T-helper 1 cell (primary cell): Measurements from ENCODE around the gene STK16.
A peak's percentile ranks its signal among the peaks of the same experiment; 100 is the strongest.
"Not testable (repeated sequence)": the region's sequence is repeated elsewhere in the genome, so short reads cannot be mapped to it uniquely, and the experiment has no call there.

Experiments
- DNase-seq, 5 donors: peaks; one replicate each; pipeline ENCODE4 v3.0.0-alpha.2; 2012 to 2020

STK16 gene

DNA sequence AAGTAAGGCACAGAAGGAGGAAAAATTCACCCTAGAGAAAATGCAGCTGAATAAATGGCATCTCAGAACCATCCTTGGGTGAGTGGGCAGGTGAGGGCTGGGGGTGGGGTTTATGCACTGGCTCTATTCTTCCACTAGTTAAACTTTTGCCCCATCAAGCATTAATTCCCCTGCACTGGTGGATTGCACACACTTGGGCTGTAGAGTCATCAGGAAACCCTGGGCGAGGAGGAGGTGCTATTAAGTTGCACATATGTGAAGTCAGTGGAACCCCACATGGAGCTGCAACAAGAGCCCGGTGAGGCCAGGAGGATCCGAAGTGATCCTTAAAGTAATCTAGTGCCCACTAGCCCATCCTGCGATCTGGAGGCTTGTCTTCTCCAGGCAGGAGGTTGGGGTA, 27.1 kb downstream of the STK16 start:
- DNase-seq, result no peak

DNA sequence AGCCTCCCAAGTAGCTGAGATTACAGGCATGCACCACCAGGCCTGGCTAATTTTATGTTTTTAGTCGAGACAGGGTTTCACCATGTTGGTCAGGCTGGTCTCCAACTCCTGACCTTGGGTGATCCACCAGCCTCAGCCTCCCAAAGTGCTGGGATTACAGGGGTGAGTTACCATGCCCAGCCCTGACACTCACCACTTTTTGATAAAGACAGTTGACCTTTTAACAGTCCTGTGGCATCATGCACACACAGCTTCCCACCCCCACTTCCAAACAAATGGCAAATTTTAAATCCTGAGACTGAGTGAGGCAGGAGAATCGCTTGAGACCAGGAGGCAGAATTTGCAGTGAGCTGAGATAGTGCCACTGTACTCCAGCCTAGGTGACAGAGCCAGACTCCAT, 27.7 kb downstream of the STK16 start:
- no peak for DNase-seq

DNA sequence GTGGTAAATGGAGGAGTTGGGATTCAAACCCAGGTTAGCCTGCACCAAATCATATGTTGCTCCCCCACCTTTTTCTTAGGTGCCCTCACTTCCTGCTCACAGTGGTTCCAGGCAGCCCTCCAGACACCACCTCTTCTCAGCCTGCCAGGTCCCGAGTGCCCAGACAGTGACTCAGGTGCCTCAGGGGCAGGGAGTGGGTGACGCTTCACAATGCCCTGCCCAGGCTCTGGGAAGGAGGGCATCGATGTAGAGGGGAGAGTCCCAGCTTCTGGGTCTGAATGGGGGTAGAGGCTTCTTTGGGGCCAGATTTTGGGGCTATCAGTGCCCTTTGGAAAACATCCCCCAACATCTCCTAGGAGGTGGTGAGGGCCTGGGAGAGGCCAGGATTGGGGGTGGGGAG, 28.7 kb downstream of the STK16 start:
- no peak for DNase-seq

DNA sequence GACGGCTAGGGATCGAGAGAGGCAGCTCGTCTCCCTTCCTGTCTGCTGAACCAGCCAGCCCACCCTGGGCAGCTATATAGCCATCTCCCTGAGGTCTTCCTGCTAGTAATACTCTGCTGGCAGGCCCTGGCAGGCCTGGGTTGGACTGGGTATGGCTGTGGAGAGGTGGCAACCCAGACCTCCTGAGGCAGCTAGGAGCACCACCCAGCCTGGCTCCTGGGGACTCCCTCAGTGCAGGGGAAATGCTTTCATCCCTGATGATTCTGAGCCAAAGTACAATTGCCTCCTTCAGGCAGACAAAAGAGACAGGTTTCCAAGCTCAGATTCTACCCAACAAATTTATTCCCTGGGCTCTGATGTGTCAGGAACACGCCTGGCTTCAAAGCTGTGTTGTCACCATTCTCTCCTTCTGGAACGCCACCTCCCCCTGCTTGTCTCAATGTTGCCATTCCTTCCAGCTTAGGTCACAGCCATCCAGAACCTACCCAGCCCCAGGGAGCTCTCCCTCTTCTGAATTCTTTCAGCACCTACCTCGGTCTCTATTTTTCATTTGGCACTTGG, 29.2 kb downstream of the STK16 start:
- no peak for DNase-seq

DNA sequence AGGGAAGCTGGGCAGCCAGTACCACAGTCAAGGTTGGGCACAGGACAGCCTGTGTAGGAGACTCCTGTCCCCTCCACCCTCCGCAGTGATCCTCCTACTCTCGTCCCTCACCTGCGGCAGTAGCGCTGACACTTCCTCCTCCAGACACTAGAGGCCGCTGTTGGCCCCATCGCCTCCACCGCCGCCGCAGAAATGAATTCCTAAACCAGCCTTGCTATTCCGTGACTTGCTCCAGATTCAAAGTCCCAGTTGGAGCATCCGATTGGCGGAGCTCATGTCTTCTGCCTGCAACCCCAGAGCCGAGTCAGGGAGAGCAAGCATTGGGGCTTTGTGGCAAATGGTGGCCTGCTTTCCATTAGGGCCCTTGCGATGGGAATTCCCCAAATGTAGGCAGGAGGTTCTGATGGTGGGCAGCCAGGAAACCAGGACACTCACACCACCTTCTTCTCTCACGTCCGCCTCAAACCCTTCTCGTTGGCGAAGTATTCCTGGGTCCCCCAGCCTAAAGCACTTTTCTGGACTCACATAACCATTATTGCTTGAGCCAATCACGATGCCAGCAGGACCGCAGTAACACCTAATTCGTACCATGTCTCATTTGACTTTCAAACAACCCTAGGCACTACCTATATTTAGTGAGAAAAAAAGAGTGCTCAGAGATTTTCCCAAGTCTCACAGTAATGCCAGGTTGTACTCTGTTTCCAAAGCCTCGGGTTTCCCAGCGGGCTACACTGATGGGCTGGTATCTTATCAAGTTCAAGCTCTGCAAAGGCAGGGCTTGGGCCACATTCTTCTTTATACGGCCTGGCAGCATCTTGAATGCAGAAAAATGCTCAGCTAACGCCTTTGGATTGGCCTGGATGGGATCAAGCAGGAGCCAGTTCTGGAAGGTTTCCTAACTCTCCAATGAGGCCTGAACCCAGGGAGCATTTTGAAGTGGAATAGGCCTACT, 32.7 kb downstream of the STK16 start:
- DNase-seq, result peak; percentile 44 to 69 (median 60)

DNA sequence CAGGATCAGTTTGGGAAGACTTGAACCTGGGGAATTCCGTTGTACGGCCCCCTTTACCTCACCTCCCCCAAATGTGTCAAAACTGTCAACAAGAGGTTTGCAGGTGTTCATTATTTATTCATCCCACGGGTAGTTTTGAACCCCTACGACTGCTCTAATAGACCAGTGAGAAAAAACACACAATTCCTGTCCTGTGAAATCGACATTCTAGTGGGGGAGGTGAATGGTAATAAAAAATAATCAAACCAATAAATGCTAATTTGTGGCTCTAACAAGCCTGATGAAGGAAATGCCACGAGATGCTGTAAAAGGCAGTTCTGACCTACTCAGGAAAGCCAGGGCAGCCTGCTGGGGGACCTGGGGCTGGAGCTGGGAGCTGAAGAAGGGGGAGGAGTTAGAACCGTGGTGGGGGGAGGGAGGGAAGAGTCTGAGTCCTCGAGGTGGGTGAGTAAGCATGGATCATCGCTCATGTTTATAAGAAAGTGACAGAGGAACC, 33.4 kb downstream of the STK16 start:
- no peak for DNase-seq

DNA sequence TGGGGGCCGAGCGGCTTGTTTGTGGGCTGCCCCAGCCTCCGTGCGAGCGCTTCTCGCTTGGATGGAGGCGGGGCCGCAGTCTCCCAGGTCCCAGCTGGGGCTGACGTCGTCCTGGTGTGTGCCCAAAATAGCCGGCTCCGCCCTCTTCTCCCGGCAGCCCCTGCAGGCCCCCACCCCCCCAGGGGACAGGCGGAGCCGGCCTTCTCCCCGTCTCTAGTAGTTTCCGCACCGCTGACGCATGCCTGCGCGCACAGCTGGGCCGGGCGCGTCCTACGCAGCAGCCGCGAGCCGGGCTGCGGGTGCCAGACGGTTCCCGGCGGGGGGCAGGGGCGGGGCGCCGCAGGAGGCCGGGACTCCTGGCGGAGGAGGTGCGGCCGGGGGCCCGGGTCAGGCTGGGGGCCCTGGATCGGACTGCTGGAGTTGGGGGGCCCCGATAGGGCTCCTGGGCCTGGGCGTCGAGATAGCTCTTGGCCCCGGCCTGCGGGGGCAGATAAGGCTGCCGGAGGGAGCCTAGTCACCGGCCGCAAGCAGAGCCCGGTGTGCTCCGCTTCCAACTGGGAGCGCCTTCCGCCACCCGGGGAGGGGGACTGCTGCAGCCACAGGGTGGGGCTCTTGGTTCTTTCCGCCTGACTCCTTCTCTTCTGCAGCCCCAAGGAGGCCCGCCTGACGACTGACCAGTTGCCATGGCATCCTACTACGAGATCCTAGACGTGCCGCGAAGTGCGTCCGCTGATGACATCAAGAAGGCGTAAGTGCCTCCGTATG, 34.1 kb downstream of the STK16 start, which contains the start of gene DNAJB2:
DNAJB2 (plus strand) TSS at position 216 of the 765 bp plus-strand sequence; CDS start at position 684, 468 bp downstream.
- DNase-seq, result peak; percentile 97 to 99 (median 98)

DNA sequence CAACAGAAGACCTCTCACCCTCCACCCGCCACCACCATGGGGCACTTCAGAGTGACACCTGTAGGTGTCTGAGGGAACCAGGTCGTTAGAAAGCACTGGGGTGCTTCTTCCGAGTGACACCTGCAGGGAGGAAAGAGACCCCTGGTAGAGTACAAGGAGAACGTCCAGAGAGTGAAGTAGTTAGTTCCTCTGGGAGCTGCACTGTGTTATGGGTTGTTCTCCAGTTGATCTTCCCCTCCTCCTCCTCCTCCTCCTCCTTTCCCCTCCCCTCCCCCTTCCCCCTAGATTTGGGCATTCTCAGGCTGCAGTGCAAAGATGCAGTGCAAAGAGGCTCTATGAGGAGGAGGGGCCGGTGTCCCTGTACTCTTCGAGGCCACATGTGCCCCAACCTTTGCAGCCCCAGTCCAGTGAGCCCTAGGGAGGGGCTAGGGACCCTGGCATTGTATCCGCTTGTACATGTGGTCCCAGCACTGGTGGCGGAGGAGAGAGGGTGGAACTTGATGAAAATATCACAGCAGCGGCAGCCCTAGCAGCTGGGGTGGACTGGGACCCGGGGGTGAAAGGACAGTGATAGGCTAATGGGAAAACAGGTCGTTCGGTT, 34.7 kb downstream of the STK16 start:
- no peak for DNase-seq

DNA sequence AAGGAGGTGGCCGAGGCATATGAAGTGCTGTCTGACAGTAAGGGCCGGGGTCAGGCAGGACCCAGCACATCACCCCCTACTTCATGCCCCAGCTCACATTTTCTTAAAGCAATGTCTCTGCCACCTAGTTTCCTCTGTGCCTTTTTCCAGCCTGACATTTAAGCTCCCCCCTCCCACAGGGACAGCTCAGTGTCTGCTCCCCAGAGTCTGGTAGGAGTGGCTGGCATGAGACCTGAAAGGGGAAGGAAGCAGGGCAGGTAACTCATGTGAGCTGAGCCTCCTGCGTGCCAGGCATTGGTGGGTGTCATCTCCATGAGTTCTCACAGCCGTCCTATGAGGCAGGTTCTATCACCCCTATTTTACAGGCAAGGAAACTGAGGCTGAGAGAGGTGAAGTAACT, 35.4 kb downstream of the STK16 start:
- no peak for DNase-seq

DNA sequence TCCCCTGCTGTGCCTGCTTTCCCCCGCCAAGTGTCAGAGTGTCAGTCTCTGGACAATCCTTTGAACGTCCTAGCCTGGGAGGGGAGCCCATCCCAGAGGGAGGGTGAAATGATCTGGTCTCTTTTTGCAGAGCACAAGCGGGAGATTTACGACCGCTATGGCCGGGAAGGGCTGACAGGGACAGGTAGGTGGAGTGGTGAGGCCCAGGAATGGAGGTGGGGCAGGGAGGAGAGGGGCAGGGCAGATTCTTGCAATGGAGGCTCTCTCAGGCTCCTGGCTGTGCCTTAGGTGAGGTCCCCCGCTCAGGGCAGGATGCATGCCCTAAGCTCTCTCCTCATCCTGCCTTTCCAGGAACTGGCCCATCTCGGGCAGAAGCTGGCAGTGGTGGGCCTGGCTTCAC, 36.3 kb downstream of the STK16 start:
- no peak for DNase-seq

DNA sequence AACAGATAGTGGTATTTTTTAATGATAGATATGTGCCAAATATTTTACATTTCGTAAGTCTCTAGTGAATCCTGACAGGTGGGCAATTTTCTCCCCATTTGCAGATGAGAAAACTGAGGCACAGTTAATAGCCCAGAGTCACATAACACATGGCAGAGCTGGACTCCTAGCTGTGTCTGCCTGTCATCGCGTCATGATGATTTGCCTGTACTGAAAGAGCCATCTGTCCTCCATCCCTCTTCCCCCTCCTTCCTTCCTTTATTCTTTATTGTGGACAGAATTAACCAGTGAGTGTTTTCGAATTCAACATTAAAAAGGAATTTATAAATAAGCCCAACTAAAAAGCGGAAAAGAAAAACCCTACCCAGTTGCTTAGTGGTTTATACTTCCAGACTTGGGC, 37.1 kb downstream of the STK16 start:
- DNase-seq, result no peak

DNA sequence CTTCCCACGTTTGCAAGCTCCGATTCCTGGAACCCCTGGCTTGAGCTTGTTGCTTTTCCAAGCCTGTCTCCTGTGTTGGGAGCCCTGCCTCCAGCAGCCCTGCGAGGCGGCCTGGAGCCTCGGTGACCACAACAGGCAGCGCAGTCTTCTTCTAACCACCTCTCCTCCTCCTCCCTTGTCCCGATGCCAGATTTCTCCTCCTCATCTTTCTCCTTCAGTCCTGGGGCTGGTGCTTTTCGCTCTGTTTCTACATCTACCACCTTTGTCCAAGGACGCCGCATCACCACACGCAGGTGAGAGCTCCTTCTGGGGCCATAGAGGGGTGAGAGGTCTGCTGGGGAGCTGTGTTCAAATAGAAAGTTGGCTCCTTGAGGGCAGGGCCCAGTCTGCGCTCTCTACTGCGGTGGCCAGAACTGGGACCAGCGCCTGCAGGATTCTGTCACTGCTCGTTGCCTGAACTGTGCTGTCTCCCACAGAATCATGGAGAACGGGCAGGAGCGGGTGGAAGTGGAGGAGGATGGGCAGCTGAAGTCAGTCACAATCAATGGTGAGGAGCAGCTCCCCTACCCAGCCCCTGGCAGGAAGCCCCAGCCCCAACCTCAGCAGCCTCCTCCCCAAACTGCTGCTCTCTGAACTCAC, 37.8 kb downstream of the STK16 start:
- DNase-seq, result no peak

DNA sequence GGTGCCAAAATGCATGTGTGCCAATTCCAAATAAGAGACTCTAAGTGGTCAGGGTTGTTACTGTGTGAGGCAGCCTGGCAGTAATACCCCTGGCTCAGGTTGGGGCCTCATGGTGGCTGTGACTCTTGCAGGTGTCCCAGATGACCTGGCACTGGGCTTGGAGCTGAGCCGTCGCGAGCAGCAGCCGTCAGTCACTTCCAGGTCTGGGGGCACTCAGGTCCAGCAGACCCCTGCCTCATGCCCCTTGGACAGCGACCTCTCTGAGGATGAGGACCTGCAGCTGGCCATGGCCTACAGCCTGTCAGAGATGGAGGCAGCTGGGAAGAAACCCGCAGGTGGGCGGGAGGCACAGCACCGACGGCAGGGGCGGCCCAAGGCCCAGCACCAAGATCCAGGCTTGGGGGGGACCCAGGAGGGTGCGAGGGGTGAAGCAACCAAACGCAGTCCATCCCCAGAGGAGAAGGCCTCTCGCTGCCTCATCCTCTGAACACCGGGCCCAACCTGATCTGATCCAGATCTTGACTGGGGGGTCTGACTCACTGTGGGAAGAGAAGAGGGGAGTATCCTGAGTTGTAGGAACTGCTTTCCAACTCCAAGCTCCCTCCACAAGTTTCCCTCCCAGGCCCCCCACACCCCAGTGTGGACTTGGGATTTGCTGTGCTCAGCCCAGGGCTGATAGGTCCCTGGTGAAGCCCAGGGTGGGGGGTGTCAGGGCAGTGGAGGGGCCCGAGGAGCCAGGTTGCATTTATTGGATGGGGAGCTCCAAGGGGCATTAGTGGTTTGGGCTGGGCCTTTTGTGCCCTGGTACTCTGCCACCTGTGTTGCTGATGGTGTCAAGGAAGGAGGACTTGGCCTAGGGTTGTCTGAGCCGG, 39.5 kb downstream of the STK16 start:
- no peak for DNase-seq

DNA sequence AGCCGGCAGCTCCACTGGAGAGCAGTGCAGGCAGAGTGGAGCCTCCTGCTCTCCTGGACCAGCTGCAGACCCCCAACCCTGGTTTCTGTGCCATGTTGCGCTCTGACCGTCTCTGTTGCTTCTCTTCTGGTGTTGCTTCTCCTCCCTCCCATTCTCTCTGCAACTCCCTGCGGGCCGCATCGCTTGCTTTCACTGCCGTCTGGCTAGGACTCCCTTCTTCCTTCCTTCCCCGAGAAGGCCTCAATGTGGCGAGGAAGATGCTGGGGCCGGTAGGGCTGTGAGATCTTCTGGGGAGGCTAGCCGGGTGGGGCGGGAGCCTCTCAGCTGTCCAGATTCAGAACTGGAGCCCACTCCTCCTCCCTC, 40.1 kb downstream of the STK16 start:
- DNase-seq, result no peak

DNA sequence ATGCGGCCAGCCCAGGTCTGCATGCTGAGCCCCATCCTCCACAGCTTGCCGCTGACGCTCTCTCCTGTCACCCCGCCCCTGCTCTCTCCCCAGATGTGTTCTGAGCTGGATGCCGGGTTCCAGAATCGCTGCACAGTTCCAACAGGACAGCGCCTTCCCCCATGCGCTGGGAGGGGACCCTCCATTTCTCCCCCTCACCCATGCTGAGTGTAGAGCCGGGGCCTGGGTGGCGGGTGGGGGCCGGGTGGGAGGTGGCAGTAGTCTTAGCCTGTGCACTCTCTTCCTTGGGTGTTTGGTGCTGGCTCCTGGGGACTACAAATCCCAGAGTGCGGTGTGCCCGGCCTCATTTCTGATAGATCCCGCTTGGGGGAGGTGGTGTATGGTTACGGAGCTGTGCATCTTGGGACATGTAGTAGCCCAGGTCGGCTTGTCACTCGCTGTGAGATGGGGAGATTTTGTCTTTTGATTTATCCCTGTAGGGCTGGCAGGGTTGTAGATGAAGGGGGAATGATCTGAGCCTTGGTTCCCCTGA, 40.7 kb downstream of the STK16 start:
- no peak for DNase-seq

DNA sequence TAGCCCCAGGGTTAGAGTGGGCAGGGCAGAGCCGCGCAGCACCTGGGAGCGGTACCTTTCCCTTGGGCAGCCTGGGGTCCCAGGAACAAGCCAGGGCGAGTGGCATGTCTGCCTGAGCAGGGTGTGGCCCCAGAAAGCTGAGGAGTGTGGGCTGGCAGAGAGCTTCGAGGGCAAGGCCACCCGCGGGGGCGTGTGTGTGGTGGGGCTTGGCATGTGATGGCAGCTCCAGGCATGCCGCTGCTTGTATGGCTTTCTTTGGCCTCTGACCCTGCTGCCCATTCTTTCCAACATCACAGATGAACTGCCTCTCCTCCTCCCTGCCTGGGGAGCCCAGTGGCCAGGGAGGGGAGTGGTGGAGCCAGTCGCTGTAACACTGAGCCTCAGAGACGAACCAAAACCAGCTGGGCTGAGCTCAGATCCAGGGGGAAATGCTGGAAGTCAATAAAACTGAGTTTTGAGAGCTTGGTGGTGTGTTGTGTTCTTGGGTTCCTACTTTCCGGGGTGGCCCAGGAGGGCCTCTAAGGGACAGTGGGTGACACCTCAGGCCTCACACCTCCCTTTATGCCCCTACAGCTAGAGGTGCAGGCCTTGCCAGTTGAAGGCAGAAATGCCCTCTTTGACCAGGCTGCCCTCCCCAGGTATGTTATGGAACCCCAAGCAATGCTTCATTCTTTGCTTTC, 41.3 kb downstream of the STK16 start:
- DNase-seq, result no peak

DNA sequence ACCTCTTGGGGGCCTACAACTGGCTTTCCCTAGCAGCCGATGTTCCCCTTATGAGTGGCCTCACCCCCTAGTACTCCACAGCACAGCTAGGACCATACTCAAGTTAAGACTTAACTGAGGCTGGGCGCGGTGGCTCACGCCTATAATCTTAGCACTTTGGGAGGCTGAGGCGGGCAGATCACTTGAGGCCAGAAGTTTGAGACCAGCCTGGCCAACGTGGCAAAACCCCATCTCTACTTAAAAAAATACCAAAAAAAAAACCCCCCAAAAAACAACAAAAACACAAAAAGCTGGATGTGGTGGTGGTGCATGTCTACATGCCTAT, 41.8 kb downstream of the STK16 start:
- DNase-seq, result not testable (repeated sequence)

DNA sequence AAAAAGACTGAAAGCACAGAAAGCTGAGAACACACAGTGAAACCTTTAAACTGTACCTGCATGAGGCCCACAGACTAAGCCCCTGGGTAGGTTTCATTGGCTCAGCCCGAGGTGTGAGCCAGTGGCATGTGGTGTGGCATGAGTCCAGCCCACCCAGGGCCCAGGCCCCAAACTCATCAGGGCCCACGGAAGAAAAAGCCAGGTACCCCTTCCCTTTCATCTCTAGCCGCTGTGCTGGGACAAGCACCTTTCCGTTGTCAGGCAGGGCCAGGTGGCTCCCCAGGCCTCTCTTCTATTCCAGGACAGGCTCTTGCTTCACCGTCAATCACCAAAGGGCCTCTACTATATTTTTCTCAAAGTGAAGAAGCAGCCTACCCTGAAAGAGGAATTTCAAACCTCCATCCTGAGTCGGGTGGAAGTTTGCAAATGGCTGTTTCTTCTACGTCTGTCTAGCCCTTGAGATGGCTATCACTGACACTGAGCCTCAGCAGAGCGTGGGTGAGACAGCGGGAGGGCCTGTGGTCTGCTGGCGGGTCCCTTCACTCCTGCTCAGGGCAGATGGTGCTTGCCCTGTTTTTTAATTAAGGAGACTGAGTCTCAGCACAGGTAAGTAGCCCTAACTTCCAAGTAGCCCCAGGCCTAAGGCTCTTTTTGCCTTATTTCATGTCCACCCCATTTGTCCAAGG, 42.4 kb downstream of the STK16 start:
- DNase-seq, result no peak

DNA sequence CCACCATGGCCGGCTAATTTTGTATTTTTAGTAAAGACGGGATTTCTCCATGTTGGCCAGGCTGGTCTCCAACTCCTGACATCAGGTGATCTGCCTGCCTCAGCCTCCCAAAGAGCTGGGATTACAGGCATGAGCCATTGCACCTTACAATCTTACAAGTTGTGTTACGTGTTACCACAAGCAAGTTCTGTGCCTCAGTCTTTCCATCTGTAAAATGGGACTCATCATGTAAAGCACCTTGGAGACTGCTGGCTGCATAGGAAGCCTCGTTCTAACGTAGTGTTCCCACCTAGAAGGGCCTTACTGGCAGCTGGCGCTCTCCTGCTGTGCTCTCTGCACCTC, 43.9 kb downstream of the STK16 start:
- no peak for DNase-seq
